HG02970 (cell line): ENCODE data around the gene RAB37.

Experiments
- ATAC-seq: cut with Tn5 transposase; IDR thresholded peaks from one replicate; pipeline ENCODE4 v1.9.1; 2021; ENCODE audit warnings: mild to moderate bottlenecking, moderate library complexity, moderate number of reproducible peaks; ENCODE audit not compliant: unreplicated experiment, low FRiP score

The RAB37 gene

DNA sequence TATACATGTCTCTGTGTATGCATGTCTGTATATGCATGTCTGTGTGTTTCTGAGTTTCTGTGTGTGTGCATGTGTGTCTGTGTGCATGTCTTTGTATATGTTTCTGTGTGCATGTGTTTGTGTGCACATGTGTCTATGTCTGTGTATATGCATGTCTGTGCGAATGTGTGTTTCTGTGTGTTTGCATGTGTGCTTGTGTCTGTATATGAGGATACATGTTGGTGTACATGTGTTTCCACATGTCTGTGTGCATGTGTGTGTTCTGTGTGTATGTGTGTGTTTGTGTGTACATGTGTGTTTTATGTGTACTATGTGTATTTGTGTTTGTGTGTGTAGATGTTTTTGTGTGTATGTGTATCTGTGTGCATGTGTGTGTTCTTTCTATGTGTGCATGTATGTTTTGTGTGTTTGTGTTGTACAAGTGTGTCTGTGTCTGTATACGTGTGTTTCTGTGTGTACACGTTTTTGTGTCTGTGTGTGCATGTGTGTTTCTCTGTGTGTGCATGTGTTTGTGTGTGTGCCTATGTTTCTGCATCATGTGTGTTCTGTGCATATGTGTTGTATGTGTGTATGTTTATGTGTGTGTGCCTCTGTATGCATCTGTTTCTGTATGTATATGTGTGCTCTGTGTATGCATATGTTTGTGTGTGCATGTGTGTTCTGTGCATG lies 8.9 kb upstream of the RAB37 start:
- no peak for ATAC-seq

DNA sequence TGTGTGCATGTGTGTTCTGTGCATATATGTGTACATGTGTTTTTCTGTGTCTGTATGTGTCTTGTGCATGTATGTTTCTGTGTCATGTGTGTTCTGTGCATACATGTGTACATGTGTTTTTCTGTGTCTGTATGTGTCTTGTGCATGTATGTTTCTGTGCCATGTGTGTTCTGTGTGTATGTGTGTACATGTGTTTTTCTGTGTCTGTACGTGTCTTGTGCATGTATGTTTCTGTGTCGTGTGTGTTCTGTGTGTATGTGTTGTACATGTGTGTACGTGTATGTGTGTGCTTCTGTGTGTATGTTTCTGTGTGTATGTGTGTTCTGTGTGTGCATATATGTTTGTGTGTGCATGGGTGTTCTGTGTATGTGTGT lies 8.4 kb upstream of the RAB37 start:
- no peak for ATAC-seq

DNA sequence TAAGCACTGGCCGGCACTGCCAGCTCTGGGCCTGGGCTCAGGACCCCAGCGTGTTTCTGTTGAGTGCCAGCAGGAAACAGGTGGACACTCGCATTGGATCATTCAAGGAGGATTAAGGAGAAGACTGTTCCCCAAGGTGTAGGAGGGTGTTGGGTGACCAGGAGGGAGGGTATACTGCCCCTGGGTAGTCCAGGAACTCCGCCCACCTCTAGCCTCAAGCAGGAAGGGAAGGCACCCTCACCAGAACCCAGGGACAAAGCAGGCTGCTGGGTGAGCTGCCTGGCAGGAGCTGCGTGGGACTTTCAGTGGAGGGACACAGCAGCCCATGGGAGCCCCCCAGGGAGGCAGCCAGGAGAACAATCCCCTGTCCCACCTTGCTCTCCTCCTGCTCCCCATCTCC lies 7.7 kb upstream of the RAB37 start:
- no peak for ATAC-seq

DNA sequence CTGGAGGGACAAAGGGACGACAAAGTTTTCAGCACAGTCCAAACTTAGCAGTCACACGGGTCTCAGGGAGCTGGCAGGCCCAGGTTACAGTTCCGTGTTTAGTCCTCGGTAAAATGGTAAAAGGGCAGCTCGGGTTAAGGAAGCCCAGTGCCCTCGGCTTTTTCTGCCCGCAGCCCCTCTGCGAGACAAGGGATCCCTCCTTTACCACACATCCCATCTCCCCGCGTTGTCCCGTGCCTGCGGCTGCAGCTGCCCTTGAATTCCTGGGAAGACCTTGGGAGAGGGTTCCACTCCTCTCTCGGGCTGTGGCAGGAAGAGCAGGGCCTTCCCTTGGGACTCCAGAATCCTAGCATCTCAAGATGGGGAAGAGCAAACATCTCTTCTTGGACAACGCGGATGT lies 7.2 kb upstream of the RAB37 start:
- no peak for ATAC-seq

DNA sequence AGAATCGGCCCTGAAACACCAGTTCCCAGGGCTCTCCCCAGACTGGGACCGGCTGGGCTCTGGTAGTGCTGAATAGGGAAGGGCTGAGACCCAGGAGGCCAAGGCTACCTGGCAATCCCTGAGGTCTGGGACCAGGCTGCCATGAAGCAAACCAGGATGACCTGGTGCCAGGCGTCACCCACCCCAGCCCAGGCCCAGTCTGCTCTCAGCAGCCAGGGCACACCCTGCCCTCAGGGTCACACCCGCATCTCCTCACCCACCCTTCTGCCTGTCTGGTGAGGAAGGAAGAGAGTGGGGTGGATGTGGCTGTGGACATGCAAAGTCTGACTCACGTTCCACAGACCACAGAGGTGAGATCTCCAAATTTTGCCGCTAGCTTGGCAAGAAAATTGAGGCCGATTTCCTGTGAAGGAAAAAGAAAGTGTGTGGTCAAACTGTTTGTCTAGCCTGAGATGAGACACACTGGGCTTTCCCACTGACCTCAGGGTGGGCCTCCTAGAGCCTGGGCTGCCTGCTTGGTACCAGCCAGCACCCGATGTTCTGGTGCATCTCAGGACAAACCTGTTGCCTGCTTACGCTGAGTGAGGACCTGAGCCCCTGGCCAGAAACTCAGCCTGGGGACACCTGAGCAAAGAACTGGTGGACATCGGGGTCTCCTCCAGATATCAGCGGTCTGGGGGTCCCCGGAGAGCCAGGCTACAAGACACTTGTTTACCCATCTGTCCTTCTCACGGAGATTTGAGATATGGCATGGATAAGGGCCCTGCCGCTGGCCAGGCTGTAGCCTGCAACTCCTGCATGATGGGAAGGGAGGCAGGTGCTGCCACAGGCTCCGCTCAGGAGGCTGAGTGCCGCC lies 6.3 kb upstream of the RAB37 start:
- ATAC-seq: no peak

DNA sequence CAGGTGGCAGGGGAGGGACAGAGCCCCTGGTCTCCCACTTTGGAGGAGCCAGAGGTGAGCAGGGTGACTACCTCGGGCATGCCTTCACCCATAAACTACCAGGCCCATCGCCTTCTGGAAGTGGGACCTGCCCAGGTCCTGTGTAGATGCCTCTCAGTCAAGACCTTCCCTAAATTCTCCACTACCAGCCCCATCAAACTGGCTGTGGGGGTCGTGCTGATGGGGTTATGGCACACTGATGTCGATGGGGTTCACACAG lies 5.8 kb upstream of the RAB37 start:
- no peak for ATAC-seq

DNA sequence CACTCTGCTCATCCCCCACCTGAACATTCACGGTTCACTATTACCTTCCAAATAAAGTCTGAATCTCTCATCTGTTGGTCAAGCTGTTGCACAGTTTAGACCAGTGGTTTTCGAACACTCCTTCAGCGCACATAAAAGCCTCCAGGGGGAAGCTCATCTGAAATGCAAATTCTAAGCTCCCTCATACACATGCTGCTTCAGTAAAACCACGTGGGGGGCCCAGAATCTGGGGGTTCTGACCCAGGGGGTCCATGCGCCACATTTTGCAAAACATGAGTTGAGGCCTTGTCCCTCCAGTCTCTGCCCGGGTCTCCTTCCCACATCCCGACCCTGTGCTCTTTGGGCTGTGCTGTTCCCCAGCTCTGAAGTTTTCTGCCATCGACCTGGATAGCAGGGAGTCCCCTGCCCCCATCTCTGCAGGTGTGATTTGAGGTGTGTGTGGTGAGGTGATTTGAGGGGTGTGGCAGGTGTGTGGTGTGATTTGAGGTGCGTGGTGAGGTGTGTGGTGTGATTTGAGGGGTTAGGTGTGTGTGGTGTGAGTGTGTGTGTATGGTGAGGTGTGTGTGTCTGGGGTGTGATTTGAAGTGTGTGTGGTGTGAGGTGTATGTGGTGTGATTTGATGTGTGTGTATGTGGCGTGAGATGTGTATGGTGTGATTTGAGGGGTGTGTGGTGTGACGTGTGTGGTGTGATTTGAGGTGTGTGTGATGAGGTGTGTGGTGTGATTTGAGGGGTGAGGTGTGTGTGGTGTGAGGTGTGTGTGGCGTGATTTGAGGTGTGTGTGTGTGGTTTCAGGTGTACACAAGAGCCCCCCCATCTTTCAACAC lies 4.8 kb upstream of the RAB37 start:
- no peak for ATAC-seq

DNA sequence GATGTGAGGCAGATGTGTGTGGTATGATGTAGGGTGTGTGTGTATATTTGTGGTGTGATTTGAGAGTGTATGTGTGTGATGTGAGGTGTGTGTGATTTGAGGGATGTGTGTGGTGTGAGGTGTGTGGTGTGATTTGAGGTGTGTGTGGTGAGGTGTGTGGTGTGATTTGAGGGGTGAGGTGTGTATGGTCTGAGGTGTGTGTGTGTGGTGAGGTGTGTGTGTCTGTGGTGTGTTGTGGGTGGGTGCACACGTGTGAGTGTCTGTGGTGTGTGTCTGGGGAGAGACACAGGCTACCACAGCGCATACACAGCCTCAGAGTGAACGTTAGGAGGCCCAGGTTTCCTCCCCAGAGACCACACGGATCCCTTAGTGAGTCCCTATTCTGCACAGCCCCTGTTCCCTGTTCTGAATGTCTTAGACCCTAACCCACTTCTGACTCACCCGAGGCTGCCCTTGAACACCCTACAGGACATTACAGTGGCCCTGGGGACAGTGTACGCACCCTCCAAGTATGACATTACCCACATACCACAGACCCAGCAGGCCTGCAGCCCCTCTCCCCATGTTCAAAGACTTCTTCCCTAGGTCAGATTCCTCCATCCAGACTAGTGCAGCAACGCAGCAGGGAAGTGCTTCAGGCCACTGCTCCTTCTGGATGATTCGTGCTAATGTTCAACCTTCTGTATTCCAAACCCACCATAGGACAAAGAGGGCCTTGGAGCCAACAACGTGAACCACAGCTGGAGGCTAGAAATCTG lies 3.5 kb upstream of the RAB37 start:
- ATAC-seq: no peak

DNA sequence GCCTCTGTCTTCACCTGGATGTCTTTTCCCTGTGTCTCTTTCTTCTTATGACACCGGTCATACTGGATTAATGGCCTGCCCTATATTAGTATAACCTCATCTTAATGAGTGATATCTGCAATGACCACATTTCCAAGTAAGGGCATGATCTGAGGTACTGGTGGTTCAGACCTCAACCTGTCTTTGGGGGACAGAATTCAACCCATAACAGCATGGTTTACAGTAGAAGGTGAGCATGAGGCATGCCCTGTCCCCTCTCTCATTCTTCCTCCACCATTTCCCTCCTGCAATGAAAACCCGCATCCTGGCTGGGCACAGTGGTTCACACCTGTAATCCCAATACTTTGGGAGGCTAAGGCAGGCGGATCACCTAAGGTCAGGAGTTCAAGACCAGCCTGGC lies 2.8 kb upstream of the RAB37 start:
- ATAC-seq: no peak

DNA sequence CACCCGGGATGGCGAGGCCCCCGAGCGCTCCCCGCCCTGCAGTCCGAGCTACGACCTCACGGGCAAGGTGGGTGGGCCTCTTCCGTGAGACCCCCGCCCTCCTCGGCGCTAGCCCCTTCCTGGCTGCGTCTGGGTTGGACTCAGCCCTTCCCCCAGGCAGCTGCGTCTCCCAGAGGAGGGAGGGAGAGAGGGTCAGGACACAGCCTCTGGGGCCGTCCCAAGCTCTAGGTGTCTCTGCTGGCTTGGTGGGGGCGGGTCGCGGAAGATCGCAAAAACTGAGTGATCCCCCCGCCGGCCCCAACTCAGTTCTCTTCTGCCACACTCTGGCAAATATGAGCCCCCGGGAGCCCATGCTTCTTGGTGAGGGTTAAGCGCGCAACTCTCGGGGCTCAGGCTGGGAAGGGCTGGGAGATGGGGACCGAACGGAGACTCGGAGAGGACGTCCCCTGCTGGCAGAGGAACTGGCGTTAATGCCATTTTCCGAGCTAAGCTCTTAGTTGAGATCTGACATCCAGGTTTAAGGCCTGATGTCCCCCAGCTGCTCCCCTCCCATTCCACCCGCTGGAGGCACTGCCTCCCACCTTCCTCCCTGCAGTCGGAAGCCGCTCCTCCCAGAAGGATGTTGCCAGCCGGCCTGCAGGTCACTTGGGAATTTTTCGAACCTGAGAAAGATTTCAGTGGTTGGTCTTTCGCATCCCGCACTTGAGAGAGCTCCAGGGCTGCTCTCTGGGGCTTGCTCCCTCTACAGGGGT lies 419 bp downstream of the RAB37 start:
- no peak for ATAC-seq

DNA sequence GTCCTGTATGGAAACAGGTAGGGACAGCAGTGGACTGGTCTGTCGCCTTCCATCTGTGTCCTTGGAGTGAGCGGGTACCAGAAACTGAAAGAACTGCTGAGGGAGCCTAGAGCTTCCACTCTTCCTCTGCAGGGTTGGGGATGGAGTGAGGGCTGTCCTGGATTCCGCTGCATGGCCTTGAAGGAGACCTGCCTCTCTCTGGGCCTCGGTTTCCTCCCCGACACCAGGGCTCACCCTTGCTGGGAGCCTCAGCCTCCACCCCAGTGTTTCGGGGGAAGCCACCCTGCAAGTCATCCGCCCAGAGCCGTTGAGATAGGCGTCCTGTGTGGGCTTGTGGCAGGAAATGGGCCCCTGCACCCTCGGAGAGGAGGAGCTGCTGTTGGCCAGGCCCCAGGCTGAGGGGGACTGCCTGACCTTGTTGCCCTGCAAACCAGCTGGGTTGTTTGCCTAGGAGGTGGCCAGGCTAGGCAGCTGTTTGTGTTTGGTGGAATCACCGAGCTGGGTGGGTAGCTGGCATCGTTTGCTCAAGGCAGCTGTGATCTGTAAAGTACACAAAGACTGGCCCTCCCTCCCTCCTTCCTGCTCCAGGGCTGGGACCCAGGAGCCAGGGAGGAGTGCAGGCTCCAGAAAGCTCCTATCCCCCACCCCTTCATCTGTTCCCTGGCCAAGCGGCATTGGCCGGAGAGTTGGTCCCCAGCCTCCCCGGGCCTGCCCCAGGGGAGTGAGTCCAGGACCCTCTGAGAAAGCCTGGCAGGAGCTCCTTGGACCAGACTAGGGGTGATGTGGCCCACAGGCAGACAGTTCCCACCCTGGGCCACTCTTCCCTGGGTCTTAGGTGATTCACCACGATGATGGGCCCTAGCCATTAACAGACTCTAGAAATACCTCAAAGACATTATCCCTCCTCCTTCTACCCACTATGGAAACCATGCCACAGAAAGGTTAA lies 1.3 kb downstream of the RAB37 start:
- no peak for ATAC-seq

DNA sequence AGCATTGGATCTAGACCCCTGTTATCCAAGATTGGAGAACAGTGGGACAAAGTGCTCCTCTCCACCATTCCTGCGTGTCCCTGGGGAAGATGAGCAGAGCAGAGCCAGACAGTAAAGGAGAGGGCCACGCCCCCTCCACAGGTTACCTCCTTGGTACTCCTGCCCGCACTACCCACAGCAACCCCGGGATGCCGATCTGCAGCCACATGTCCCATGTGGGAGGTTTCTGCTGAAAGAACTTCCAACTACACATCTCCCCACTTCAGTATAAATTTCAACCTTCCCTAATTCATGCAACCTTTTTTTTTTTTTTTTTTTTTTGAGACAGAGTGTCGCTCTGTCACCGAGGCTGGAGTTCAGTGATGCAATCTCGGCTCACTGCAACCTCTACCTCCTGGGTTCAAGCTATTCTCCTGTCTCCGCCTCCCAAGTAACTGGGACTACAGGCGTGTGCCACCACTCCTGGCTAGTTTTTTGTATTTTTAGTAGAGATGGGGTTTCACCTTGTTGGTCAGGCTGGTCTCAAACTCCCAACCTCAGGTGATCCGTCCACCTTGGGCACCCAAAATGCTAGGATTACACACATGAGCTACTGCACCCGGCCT lies 2.3 kb downstream of the RAB37 start:
- ATAC-seq: no peak

DNA sequence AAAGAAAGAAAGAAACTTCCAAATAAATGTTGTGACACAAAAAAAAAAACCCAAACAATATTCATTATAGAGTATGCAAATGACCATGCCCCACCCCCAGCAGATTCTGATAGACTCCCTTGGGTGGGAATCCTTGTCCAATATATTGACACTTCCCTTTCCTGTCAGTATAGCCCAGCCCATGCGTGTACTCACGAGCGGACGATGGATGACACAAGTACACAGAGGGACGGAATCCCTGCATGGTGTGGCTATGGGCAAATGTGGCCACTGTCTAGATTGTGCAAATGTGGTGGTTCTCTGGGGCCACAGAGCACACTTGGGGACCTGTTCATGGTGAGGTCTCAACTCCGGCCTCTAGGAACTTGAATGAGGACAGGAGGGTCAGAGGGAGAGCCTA lies 3.1 kb downstream of the RAB37 start:
- no peak for ATAC-seq

DNA sequence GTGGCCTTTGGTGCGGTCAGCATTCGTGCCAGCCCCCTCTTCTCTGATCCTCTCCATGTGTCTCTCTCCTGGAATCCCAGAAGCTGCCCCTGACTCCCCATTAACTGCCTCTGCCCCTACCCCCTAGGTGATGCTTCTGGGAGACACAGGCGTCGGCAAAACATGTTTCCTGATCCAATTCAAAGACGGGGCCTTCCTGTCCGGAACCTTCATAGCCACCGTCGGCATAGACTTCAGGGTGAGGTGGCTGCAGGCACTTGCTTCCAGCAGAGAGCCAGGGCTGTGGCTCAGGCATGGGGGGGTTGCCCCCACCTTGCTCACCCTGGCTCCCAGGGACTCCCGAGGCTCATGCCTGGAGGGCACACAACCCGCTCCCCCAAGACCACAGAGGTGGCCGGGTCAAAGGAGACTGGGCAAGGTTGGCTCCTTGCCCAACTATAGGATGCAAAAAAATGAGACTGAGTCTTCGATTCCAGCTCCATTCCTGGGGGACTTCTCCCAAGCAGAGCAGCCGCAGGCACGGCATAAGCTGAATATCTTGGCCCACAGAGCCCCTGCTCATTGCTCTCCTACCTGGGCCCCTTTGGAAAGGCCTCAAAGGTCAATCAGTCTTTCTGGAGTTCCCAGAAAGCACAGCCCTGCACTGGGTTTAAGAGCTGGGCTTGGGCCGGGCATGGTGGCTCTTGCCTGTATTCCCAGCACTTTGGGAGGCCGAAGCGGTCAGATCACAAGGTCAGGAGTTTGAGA lies 3.8 kb downstream of the RAB37 start:
- ATAC-seq: no peak

DNA sequence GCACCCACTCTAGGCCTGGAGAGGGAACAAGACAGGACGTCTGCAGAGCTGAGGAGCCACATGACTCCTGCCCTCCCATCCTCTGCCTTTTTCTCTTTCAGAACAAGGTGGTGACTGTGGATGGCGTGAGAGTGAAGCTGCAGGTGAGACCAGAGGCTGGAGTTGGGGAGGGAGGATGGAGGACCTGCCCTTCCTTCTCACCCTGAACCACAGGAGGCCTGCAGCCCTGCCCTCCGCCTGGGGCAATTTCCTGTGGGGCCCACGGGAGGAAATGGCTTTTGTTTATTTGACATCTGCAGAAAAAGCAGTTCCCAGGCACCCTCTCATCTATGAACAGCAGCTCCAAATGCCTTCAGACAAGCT lies 5.1 kb downstream of the RAB37 start:
- ATAC-seq: no peak

DNA sequence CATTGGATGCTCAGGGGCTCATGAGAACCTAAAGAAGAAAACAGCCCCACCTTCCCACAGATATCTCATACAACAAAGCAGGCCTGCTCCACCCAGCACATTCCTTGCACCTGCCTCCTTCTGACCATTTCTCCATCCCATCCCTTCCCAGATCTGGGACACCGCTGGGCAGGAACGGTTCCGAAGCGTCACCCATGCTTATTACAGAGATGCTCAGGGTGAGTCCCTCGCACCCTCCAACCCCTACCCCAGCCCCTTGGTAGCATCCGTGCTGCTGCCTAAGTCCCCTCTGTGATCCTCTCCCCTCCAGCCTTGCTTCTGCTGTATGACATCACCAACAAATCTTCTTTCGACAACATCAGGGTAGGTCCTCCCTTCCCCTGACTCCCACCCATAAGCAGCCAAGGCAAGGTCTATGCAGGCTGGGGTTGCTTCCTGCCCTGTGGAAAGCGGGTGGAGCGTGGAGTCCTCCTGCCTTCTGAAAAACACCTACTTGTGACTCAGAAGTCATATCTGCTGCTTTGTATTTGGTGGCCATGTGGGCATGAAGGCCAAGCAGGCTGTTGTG lies 6.0 kb downstream of the RAB37 start:
- no peak for ATAC-seq

DNA sequence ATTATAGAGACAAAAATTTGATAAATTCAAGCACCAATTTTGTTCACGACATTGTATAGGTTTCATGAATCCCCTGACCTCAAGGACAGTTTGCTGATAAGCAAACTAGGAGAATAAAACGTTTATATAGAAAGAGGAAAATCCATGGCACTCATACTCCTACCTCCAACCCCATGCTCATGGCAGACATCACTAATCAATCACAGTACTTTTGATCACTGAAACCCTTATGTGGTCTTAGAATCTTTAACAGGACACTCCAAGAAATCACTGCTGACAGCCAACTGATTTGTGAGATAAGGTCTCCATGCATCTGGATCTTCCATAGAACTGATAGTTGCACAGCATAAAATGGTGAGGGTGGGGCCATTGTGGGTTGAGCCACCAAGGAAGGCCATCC lies 6.7 kb downstream of the RAB37 start:
- no peak for ATAC-seq

DNA sequence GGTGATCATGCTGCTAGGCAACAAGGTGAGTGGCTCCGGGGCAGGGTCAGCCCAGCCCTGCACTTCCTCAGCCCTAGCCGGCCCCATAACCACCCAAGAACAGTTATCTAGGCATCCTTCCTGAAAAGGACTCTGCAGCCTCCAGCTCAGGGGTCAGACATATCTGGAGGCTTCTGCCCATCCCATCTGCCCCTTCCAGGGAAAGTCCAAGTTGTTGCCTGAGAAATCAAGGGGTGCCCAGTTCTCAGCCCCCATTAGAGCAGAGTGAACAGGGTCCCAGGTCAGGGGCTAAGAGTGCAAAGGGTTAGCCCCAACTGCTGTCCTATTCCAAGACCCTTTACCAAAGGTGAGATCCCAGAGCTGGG lies 7.3 kb downstream of the RAB37 start:
- no peak for ATAC-seq
